ENCODE results near the gene KLHL18. TPM values are rescaled to one million over a fixed set of nuclear protein-coding genes. Genes with fewer than 3 reads are reported as not detected.
"Not testable (repeated sequence)": the region's sequence is repeated elsewhere in the genome, so short reads cannot be mapped to it uniquely, and the experiment has no call there.

KLHL18 gene
- total RNA-seq, 1 experiment from 2014 or later = 35.4 TPM

- intact Hi-C loops (cut with micrococcal nuclease; ENCODE audit: unreplicated experiment) = no loop called here
- H3K27me3 ChIP-seq (ENCODE audit: control insufficient read depth, insufficient read depth, low read length) = no peaks in the 10 kb centered on the region
- no peak overlapping the region for H3K4me3 ChIP-seq (ENCODE audit: low read depth in 2 of 2, low read length in 2 of 2)
- H3K36me3 ChIP-seq (ENCODE audit: control insufficient read depth, insufficient read depth, low read length) = no peaks in the 10 kb centered on the region
- H3K27ac ChIP-seq (ENCODE audit: low read length) = no peak overlapping the region
- ChIA-PET POLR2A (no interaction called here), CTCF (no interaction called here)
- no TSS peak for BruUV-seq (replicated peaks)
- no peaks in the 10 kb centered on the region for H3K4me1 ChIP-seq (ENCODE audit: control insufficient read depth, insufficient read depth, low read length)
- DNase-seq (ENCODE audit: low read depth, low spot score) (no peak), ATAC-seq (no peak)
- in situ Hi-C loops (cut with HindIII; ENCODE audit: low pct_unique_long_range_greater_than_20kb, low sequenced_read_pairs) = no loop called here
- TF ChIP-seq POLR2AphosphoS5 (IDR thresholded peaks at IDR 0.05; ENCODE audit: low read depth, low read length) = no peak
- TF ChIP-seq REST (IDR thresholded peaks at IDR 0.05; ENCODE audit: insufficient read depth in 1 of 2, low read depth in 2 of 2, low read length in 1 of 2) = no peak
- no peak for TF ChIP-seq SIN3A (IDR thresholded peaks at IDR 0.05; ENCODE audit: borderline replicate concordance, insufficient read depth, low read depth, low read length)
- no peak for TF ChIP-seq CTCF (IDR thresholded peaks at IDR 0.05)
- no peak for TF ChIP-seq TCF7L2 (IDR thresholded peaks at IDR 0.05; ENCODE audit: low read depth, low read length)
- no peaks in the 10 kb centered on the region for H3K9me3 ChIP-seq (ENCODE audit: control insufficient read depth, insufficient read depth, low read depth, low read length)
Measured at GRCh38 chr3:47288966-47289910, 6.5 kb downstream of the KLHL18 start.

GRCh38 chr3:47291158-47291753, 8.5 kb downstream of the KLHL18 start:
- DNase-seq (ENCODE audit: low read depth, low spot score) (no peak), ATAC-seq (no peak)
- ChIA-PET CTCF (no interaction called here), POLR2A (interaction anchor here (0.6 kb wide), 1 partner anchor 8 kb away, joined by 3 read pairs; no protein-coding TSS in a partner anchor)
- no TSS peak for BruUV-seq (replicated peaks)
- no peak overlapping the region for H3K27ac ChIP-seq (ENCODE audit: low read length)
- TF ChIP-seq TCF7L2 (IDR thresholded peaks at IDR 0.05; ENCODE audit: low read depth, low read length) = no peak
- TF ChIP-seq SIN3A (IDR thresholded peaks at IDR 0.05; ENCODE audit: borderline replicate concordance, insufficient read depth, low read depth, low read length) = no peak
- TF ChIP-seq POLR2AphosphoS5 (IDR thresholded peaks at IDR 0.05; ENCODE audit: low read depth, low read length) = no peak
- no peak for TF ChIP-seq CTCF (IDR thresholded peaks at IDR 0.05)
- TF ChIP-seq REST (IDR thresholded peaks at IDR 0.05; ENCODE audit: insufficient read depth in 1 of 2, low read depth in 2 of 2, low read length in 1 of 2) = no peak
- H3K9me3 ChIP-seq (ENCODE audit: control insufficient read depth, insufficient read depth, low read depth, low read length) = no peaks in the 10 kb centered on the region
- no peaks in the 10 kb centered on the region for H3K27me3 ChIP-seq (ENCODE audit: control insufficient read depth, insufficient read depth, low read length)
- H3K36me3 ChIP-seq (ENCODE audit: control insufficient read depth, insufficient read depth, low read length) = no peaks in the 10 kb centered on the region
- in situ Hi-C loops (cut with HindIII; ENCODE audit: low pct_unique_long_range_greater_than_20kb, low sequenced_read_pairs) (no loop called here), intact Hi-C loops (cut with micrococcal nuclease; ENCODE audit: unreplicated experiment) (no loop called here)
- H3K4me1 ChIP-seq (ENCODE audit: control insufficient read depth, insufficient read depth, low read length) = no peaks in the 10 kb centered on the region
- no peak overlapping the region for H3K4me3 ChIP-seq (ENCODE audit: low read depth in 2 of 2, low read length in 2 of 2)

- H3K4me1 ChIP-seq (ENCODE audit: control insufficient read depth, insufficient read depth, low read length); H3K27ac ChIP-seq (ENCODE audit: low read length); H3K9me3 ChIP-seq (ENCODE audit: control insufficient read depth, insufficient read depth, low read depth, low read length); CTCF ChIA-PET; DNase-seq (ENCODE audit: low read depth, low spot score); H3K4me3 ChIP-seq (ENCODE audit: low read depth in 2 of 2, low read length in 2 of 2); BruUV-seq (replicated peaks); in situ Hi-C loops (cut with HindIII; ENCODE audit: low pct_unique_long_range_greater_than_20kb, low sequenced_read_pairs); ATAC-seq; H3K36me3 ChIP-seq (ENCODE audit: control insufficient read depth, insufficient read depth, low read length); intact Hi-C loops (cut with micrococcal nuclease; ENCODE audit: unreplicated experiment); H3K27me3 ChIP-seq (ENCODE audit: control insufficient read depth, insufficient read depth, low read length): not testable (repeated sequence)
- POLR2A ChIA-PET = interaction anchor here (0.6 kb wide), 2 partner anchors 7 to 61 kb away, joined by 3 read pairs; no protein-coding TSS in a partner anchor
Measured at GRCh38 chr3:47291754-47292420, 9.1 kb downstream of the KLHL18 start.
